ENCODE results near the gene GATAD1.

Gene GATAD1

DNA sequence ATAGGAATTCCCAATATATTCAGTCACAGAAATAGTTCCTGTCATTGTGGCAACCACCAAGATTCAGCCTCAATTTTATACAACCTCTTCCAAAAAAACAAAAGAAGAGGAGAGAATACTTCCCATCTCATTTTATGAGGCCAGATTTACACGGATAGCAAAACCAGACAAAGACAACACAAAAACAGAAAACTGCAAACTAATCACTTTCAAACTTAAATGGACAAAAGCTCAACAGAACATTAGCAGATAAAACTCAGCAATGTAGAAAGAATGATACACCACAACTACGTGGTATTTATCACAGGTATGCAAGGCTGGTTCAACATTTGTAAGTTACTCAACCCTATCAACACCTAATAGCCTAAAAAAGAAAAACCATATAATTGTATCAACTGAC, 59.1 kb downstream of the GATAD1 start:
- Histone ChIP-seq H3K4me3 (replicated peaks; ENCODE audit: insufficient read depth, low read length) (no peak overlapping the region), H3K27ac (replicated peaks) (no peak overlapping the region), H3K27me3 (ENCODE audit: insufficient read depth, poor library complexity, severe bottlenecking) (no peaks in the 10 kb centered on the region)
- TF ChIP-seq, protein P1, sequence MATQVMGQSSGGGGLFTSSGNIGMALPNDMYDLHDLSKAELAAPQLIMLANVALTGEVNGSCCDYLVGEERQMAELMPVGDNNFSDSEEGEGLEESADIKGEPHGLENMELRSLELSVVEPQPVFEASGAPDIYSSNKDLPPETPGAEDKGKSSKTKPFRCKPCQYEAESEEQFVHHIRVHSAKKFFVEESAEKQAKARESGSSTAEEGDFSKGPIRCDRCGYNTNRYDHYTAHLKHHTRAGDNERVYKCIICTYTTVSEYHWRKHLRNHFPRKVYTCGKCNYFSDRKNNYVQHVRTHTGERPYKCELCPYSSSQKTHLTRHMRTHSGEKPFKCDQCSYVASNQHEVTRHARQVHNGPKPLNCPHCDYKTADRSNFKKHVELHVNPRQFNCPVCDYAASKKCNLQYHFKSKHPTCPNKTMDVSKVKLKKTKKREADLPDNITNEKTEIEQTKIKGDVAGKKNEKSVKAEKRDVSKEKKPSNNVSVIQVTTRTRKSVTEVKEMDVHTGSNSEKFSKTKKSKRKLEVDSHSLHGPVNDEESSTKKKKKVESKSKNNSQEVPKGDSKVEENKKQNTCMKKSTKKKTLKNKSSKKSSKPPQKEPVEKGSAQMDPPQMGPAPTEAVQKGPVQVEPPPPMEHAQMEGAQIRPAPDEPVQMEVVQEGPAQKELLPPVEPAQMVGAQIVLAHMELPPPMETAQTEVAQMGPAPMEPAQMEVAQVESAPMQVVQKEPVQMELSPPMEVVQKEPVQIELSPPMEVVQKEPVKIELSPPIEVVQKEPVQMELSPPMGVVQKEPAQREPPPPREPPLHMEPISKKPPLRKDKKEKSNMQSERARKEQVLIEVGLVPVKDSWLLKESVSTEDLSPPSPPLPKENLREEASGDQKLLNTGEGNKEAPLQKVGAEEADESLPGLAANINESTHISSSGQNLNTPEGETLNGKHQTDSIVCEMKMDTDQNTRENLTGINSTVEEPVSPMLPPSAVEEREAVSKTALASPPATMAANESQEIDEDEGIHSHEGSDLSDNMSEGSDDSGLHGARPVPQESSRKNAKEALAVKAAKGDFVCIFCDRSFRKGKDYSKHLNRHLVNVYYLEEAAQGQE (IDR thresholded peaks at IDR 0.05; ENCODE audit: insufficient replicate concordance, low read depth), result no peak
- TF ChIP-seq SPI1 (IDR thresholded peaks at IDR 0.05; ENCODE audit: borderline replicate concordance, low read depth), result no peak
- TF ChIP-seq, protein P2, sequence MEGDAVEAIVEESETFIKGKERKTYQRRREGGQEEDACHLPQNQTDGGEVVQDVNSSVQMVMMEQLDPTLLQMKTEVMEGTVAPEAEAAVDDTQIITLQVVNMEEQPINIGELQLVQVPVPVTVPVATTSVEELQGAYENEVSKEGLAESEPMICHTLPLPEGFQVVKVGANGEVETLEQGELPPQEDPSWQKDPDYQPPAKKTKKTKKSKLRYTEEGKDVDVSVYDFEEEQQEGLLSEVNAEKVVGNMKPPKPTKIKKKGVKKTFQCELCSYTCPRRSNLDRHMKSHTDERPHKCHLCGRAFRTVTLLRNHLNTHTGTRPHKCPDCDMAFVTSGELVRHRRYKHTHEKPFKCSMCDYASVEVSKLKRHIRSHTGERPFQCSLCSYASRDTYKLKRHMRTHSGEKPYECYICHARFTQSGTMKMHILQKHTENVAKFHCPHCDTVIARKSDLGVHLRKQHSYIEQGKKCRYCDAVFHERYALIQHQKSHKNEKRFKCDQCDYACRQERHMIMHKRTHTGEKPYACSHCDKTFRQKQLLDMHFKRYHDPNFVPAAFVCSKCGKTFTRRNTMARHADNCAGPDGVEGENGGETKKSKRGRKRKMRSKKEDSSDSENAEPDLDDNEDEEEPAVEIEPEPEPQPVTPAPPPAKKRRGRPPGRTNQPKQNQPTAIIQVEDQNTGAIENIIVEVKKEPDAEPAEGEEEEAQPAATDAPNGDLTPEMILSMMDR (IDR thresholded peaks at IDR 0.05; ENCODE audit: insufficient read depth, low read length), result no peak
- TF ChIP-seq POLR2AphosphoS5 (IDR thresholded peaks at IDR 0.05; ENCODE audit: low read depth), result no peak
- DNase-seq (ENCODE audit: low read depth in 1 of 2, low spot score in 1 of 2), result no peak

DNA sequence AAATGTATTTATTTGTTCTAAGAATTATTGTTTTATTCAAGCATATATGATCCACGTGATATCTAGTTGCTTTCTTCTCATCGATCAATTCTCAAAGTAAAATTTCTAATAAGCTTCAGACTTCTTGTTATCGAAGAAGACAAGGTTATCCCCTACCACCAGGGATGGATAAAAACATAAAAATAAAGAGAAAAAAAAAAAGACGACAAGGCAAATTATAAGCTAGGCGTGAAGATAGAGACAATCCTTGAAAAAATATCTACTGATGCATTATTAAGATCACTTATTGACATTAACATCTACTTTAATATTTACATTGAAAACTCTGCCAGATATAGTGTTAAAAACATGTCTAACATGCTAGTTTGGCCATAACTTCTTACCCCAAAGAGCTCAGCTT, 61.7 kb downstream of the GATAD1 start:
- no peak for DNase-seq (ENCODE audit: low read depth in 1 of 2, low spot score in 1 of 2)
- no peak overlapping the region for H3K27ac ChIP-seq (replicated peaks)
- H3K27me3 ChIP-seq (ENCODE audit: insufficient read depth, poor library complexity, severe bottlenecking), result no peaks in the 10 kb centered on the region
- H3K4me3 ChIP-seq (replicated peaks; ENCODE audit: insufficient read depth, low read length), result no peak overlapping the region
- TF ChIP-seq GABPA (IDR thresholded peaks at IDR 0.05; ENCODE audit: low read depth), result no peak
- TF ChIP-seq, protein P1 (IDR thresholded peaks at IDR 0.05; ENCODE audit: insufficient replicate concordance, low read depth), result no peak
- TF ChIP-seq, protein P2 (IDR thresholded peaks at IDR 0.05; ENCODE audit: insufficient read depth, low read length), result no peak
- TF ChIP-seq SPI1 (IDR thresholded peaks at IDR 0.05; ENCODE audit: borderline replicate concordance, low read depth), result no peak
- TF ChIP-seq POLR2AphosphoS5 (IDR thresholded peaks at IDR 0.05; ENCODE audit: low read depth), result no peak
